Measurements from ENCODE around the gene SUDS3.

SUDS3 gene

GRCh38 chr12:118456741-118457140 lies 80.4 kb downstream of the SUDS3 start:
- no peak for DNase-seq

DNA sequence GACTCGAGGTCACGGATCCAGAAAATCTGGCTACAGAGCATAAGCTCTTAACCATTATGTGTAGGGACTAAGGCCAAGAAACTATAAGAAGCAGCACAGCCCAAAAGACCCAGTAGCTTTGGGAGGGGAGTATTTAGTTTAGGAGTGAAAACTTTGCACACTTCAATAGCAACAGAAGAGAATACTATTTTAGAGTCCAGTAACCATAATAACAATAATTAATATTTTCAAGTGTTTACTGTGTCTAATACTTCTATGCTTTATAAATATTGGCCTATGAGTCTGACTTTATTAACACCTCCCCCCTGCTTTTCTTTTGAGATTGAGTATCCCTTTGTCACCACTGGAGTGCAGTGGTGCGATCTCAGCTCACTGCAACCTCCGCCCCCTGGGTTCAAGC lies 82.8 kb downstream of the SUDS3 start:
- DNase-seq: no peak

DNA sequence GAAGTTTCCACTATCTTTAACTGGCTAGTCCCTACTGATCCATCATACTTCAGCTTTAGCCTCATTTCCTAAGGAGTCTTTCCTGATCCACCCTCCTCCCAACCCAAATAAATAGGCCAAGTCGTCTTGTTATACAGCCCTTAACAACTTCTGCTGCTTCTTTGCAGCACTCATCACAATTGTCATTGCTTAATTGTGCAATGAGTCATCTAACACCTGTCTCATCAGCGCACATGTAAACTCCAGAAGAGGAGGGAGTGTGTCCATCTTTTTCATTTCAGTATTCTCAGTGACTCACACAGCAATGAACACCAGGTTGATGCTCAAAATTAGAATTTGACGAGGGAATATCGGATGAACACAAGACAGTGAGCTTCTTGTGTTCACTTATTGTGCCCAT lies 87.3 kb downstream of the SUDS3 start:
- DNase-seq: no peak

- no peak for DNase-seq
These were observed 89.4 kb downstream of the SUDS3 start for GRCh38 chr12:118465706-118466105.

Measured in DMS153 (cell line).